GM13977 (cell line): ENCODE measurements around the gene SEC14L2.
"Not testable (repeated sequence)": the region's sequence is repeated elsewhere in the genome, so short reads cannot be mapped to it uniquely, and the experiment has no call there.

Source experiments
- DNase-seq: peaks from one replicate; pipeline ENCODE4 v3.0.0; 2012; ENCODE audit warnings: low spot score
- CTCF ChIP-seq: IDR thresholded peaks from 2 replicates; pipeline ENCODE4 v1.5.1; 2012; ENCODE audit warnings: mild to moderate bottlenecking, control low read depth; ENCODE audit not compliant: insufficient read depth; ENCODE audit errors: extremely low read depth, missing control alignments
- in situ Hi-C: fragments of 300-500 bp; cut with MboI; formaldehyde crosslinking; loops from one replicate; pipeline ENCODE4 v1.12.0; 2022; ENCODE audit warnings: low sequenced_read_pairs, low pct_unique_long_range_greater_than_20kb, mixed read lengths, inconsistent platforms; ENCODE audit not compliant: unreplicated experiment

The SEC14L2 gene

GRCh38 chr22:30439226-30439625 lies 42.4 kb downstream of the SEC14L2 start:
- no peak for DNase-seq
- in situ Hi-C loops, result no loop called here
- TF ChIP-seq CTCF, result no peak

- DNase-seq, result no peak
- in situ Hi-C loops, result no loop called here
- TF ChIP-seq CTCF, result no peak
These were observed 43.0 kb downstream of the SEC14L2 start for GRCh38 chr22:30439836-30440235.

GRCh38 chr22:30441088-30441487 lies 44.3 kb downstream of the SEC14L2 start:
- no peak for DNase-seq
- TF ChIP-seq CTCF, result no peak
- in situ Hi-C loops, result no loop called here

GRCh38 chr22:30444632-30445437 lies 48.0 kb downstream of the SEC14L2 start:
- peak; percentile 86 for DNase-seq
- in situ Hi-C loops, result no loop called here
- peak; percentile 78 for TF ChIP-seq CTCF

GRCh38 chr22:30445438-30446145 lies 48.8 kb downstream of the SEC14L2 start:
- in situ Hi-C loops, result no loop called here
- DNase-seq, result no peak

GRCh38 chr22:30447656-30448055 lies 50.8 kb downstream of the SEC14L2 start:
- in situ Hi-C loops, result no loop called here
- TF ChIP-seq CTCF, result no peak
- no peak for DNase-seq

More at GRCh38 chr22:30445438-30446145, 48.8 kb downstream of the SEC14L2 start:
- TF ChIP-seq CTCF, result peak; percentile 2

- in situ Hi-C loops, DNase-seq: not testable (repeated sequence)
These were observed 54.7 kb downstream of the SEC14L2 start for GRCh38 chr22:30451488-30451887.
